CD14-positive monocyte (primary cell): ENCODE measurements around the gene SMIM13. TPM values are rescaled to one million over a fixed set of nuclear protein-coding genes. Genes with fewer than 3 reads are reported as not detected.
A peak's percentile ranks its signal among the peaks of the same experiment; 100 is the strongest.

ENCODE experiments used
- DNase-seq, 3 donors: peaks; one replicate each; pipeline ENCODE4 v3.0.0-alpha.2; 2011 to 2022
- H2AFZ ChIP-seq: 2 replicates; pipeline ENCODE4 v1.6.0; 2012; ENCODE audit warnings: mild to moderate bottlenecking, low read depth, low read length, inconsistent platforms; ENCODE audit not compliant: insufficient read depth, poor library complexity, severe bottlenecking
- H3K27ac ChIP-seq, 2 donors: 1 replicate in 1 of 2; 2 replicates in 1 of 2; pipeline ENCODE4 v1.5.1; 2012 to 2013; ENCODE audit warnings: low read length in 2 of 2, control low read depth in 1 of 2, inconsistent platforms in 1 of 2, low read depth in 1 of 2, mild to moderate bottlenecking in 1 of 2
- H3K27me3 ChIP-seq, 2 donors: one replicate each; pipeline versions ENCODE4 v1.6.0 to v1.6.1; 2011 to 2013; ENCODE audit warnings: low read length in 2 of 2; ENCODE audit not compliant: control insufficient read depth in 2 of 2, insufficient read depth in 2 of 2
- H3K36me3 ChIP-seq, 2 donors: replicated peaks in 1 of 2; 1 replicate in 1 of 2; 2 replicates in 1 of 2; pipeline versions ENCODE4 v1.5.1 to v1.6.1; 2012 to 2013; ENCODE audit warnings: low read length in 2 of 2, control low read depth in 1 of 2, inconsistent platforms in 1 of 2, mild to moderate bottlenecking in 1 of 2; ENCODE audit not compliant: insufficient read depth in 2 of 2, control insufficient read depth in 1 of 2
- H3K4me1 ChIP-seq, 2 donors: 1 replicate in 1 of 2; 2 replicates in 1 of 2; pipeline versions ENCODE4 v1.5.1 to v1.6.1; 2012 to 2013; ENCODE audit warnings: low read length in 2 of 2, control low read depth in 1 of 2, inconsistent platforms in 1 of 2, mild to moderate bottlenecking in 1 of 2, moderate library complexity in 1 of 2; ENCODE audit not compliant: insufficient read depth in 2 of 2, control insufficient read depth in 1 of 2
- H3K4me2 ChIP-seq: replicated peaks from 2 replicates; pipeline ENCODE3; 2012; ENCODE audit warnings: low read length, moderate library complexity, mild to moderate bottlenecking; ENCODE audit not compliant: poor library complexity, severe bottlenecking; ENCODE audit errors: extremely low read depth
- H3K4me3 ChIP-seq, 3 experiments: fragments of 200-600 bp in 1 of 3; sonication (generic) in 1 of 3; replicated peaks in 1 of 3; 1 replicate in 2 of 3; 2 replicates in 1 of 3; pipeline ENCODE4 v1.5.1; 2011 to 2013; ENCODE audit warnings: low read length in 3 of 3, mild to moderate bottlenecking in 3 of 3, control low read depth in 2 of 3, low read depth in 2 of 3, inconsistent platforms in 1 of 3, moderate library complexity in 1 of 3
- H3K79me2 ChIP-seq: 2 replicates; pipeline ENCODE4 v1.6.0; 2012; ENCODE audit warnings: mild to moderate bottlenecking, control low read depth, inconsistent platforms, low read length, moderate library complexity; ENCODE audit not compliant: insufficient read depth
- H3K9ac ChIP-seq: 2 replicates; pipeline ENCODE4 v1.6.0; 2017; ENCODE audit warnings: low read length, mild to moderate bottlenecking; ENCODE audit not compliant: insufficient read depth, poor library complexity, severe bottlenecking
- H3K9me3 ChIP-seq, 2 donors: replicated peaks in 1 of 2; 1 replicate in 1 of 2; 2 replicates in 1 of 2; pipeline versions ENCODE4 v1.5.1 to v1.6.1; 2012 to 2013; ENCODE audit warnings: low read length in 2 of 2, control low read depth in 1 of 2; ENCODE audit not compliant: control insufficient read depth in 1 of 2, insufficient read depth in 1 of 2
- H4K20me1 ChIP-seq: 2 replicates; pipeline ENCODE4 v1.6.0; 2012; ENCODE audit warnings: mild to moderate bottlenecking, low read length, control low read depth, moderate library complexity; ENCODE audit not compliant: insufficient read depth
- H3K27ac Mint-ChIP-seq, 7 donors: one replicate each; pipeline ENCODE4 v1.8.0; 2020; ENCODE audit warnings: mild to moderate bottlenecking in 7 of 7, mixed read lengths in 7 of 7, moderate library complexity in 6 of 7, inconsistent platforms in 2 of 7
- H3K27me3 Mint-ChIP-seq, 3 donors: one replicate each; pipeline ENCODE4 v1.8.0; 2021 to 2022; ENCODE audit warnings: low read depth in 3 of 3, mild to moderate bottlenecking in 3 of 3, mixed read lengths in 3 of 3, moderate library complexity in 3 of 3, inconsistent platforms in 1 of 3
- H3K36me3 Mint-ChIP-seq, 2 donors: one replicate each; pipeline ENCODE4 v1.8.0; 2020; ENCODE audit warnings: mixed read lengths in 2 of 2, inconsistent platforms in 1 of 2, mild to moderate bottlenecking in 1 of 2
- H3K4me1 Mint-ChIP-seq: one replicate; pipeline ENCODE4 v1.8.0; 2020; ENCODE audit warnings: mild to moderate bottlenecking, mixed read lengths
- H3K4me3 Mint-ChIP-seq, 2 donors: one replicate each; pipeline ENCODE4 v1.8.0; 2020; ENCODE audit warnings: mild to moderate bottlenecking in 2 of 2, mixed read lengths in 2 of 2, moderate library complexity in 1 of 2
- H3K9me3 Mint-ChIP-seq, 7 donors: one replicate each; pipeline ENCODE4 v1.8.0; 2020 to 2022; ENCODE audit warnings: mixed read lengths in 7 of 7, mild to moderate bottlenecking in 6 of 7, moderate library complexity in 6 of 7, inconsistent platforms in 2 of 7
- CTCF ChIP-seq: fragments of 200-600 bp; IDR thresholded peaks from one replicate; pipeline ENCODE4 v1.8.0; 2022; ENCODE audit warnings: antibody characterized with exemption, mild to moderate bottlenecking
- WGBS: methylation state at CpG from one replicate; pipeline ENCODE4 v1.1.5; 2013; ENCODE audit warnings: missing lambda C conversion rate; ENCODE audit not compliant: insufficient coverage; 5-methylcytosine and 5-hydroxymethylcytosine counted together
- intact Hi-C, 2 donors: fragments of 100-400 bp; cut with micrococcal nuclease; formaldehyde crosslinking; loops; one replicate each; pipeline versions ENCODE4 v1.15.0 to v1.15.1; 2023
- polyA plus RNA-seq, 3 donors: library from polyadenylated mRNA; depleted of rRNA in 1 of 3; unstranded in 2 of 3; stranded (reverse) in 1 of 3; fragments of 300-500 nt in 2 of 3; fragments of >200 nt in 1 of 3; fragmentation: Illumina TruSeq in 2 of 3; gene quantifications; 1 replicate in 2 of 3; 2 replicates in 1 of 3; pipeline ENCODE4 v1.2.3, GENCODE V29; 2012 to 2021

SMIM13 gene
- polyA plus RNA-seq, 3 donors, result 1.4 to 3.4 (median 2.4) TPM

GRCh38 chr6:11098004-11098403, 4.4 kb downstream of the SMIM13 start:
- H3K36me3 Mint-ChIP-seq, result peaks cover 20 to 21% of the 10 kb centered on the region in 2 donors

GRCh38 chr6:11101417-11101816, 7.8 kb downstream of the SMIM13 start:
- no peaks in the 10 kb centered on the region for H3K4me1 ChIP-seq
- Mint-ChIP-seq H3K27ac (no peak overlapping the region), H3K9me3 (peaks cover 4 to 14% (median 7%) of the 10 kb centered on the region in 7 donors), H3K27me3 (peaks cover 0 to 2% (median 0%) of the 10 kb centered on the region in 3 donors), H3K4me3 (no peak overlapping the region), H3K36me3 (peaks cover 18 to 27% of the 10 kb centered on the region in 2 donors), H3K4me1 (peaks cover 13% of the 10 kb centered on the region)
- H4K20me1 ChIP-seq, result peaks cover 39% of the 10 kb centered on the region
- no peak overlapping the region for H3K4me2 ChIP-seq
- H3K27me3 ChIP-seq, result no peaks in the 10 kb centered on the region
- peaks cover 0 to 9% of the 10 kb centered on the region in 2 donors for H3K9me3 ChIP-seq
- DNase-seq, result no peak
- no peak overlapping the region for H3K9ac ChIP-seq
- H3K27ac ChIP-seq, result no peak overlapping the region
- no peaks in the 10 kb centered on the region for H3K36me3 ChIP-seq
- 60% methylated on average over 1 of the region's 5 CpGs for WGBS
- TF ChIP-seq CTCF, result no peak
- no peak overlapping the region for H2AFZ ChIP-seq
- H3K4me3 ChIP-seq, result no peak overlapping the region
- H3K79me2 ChIP-seq, result peaks cover 100% of the 10 kb centered on the region
- intact Hi-C loops, result no loop called here

More at GRCh38 chr6:11098004-11098403, 4.4 kb downstream of the SMIM13 start:
- Histone ChIP-seq H3K27ac (peak overlapping the region in 1 of 2 donors; percentile 1), H3K27me3 (no peaks in the 10 kb centered on the region), H3K9ac (no peak overlapping the region), H3K9me3 (peaks cover 0 to 2% of the 10 kb centered on the region in 2 donors), H3K79me2 (peaks cover 89% of the 10 kb centered on the region), H4K20me1 (peaks cover 20% of the 10 kb centered on the region), H3K36me3 (no peaks in the 10 kb centered on the region), H3K4me1 (peaks cover 20 to 23% of the 10 kb centered on the region in 2 donors), H3K4me3 (no peak overlapping the region), H2AFZ (no peak overlapping the region), H3K4me2 (no peak overlapping the region)
- no peak for DNase-seq
- H3K27me3 Mint-ChIP-seq, result no peaks in the 10 kb centered on the region
- H3K9me3 Mint-ChIP-seq, result peaks cover 0 to 6% (median 4%) of the 10 kb centered on the region in 7 donors
- WGBS, result no CpG with 5 or more reads among the region's 1 CpG
- intact Hi-C loops, result no loop called here
- no peak overlapping the region for H3K4me3 Mint-ChIP-seq
- H3K4me1 Mint-ChIP-seq, result peaks cover 35% of the 10 kb centered on the region
- TF ChIP-seq CTCF, result no peak
- H3K27ac Mint-ChIP-seq, result peak overlapping the region in 1 of 7 donors; percentile 49
